Loucy (cell line): ENCODE results near the gene ANKS3.

Source experiments
- H2AFZ ChIP-seq: fragments of 200-600 bp; sonication (generic); 2 replicates; pipeline ENCODE4 v1.6.0; 2016; ENCODE audit warnings: antibody characterized with exemption, mild to moderate bottlenecking, low read length, moderate library complexity
- H3F3A ChIP-seq: fragments of 200-600 bp; 2 replicates; pipeline ENCODE4 v1.6.0; 2016; ENCODE audit warnings: antibody characterized with exemption, low read depth, mild to moderate bottlenecking
- H3K27me3 ChIP-seq: fragments of 200-600 bp; sonication (generic); 2 replicates; pipeline ENCODE4 v1.6.1; 2014; ENCODE audit warnings: low read length, mild to moderate bottlenecking; ENCODE audit not compliant: insufficient read depth, poor library complexity, severe bottlenecking
- H3K36me3 ChIP-seq: fragments of 200-600 bp; sonication (generic); 2 replicates; pipeline ENCODE4 v1.6.1; 2016; ENCODE audit warnings: low read length; ENCODE audit not compliant: insufficient read depth
- H3K4me1 ChIP-seq: fragments of 200-600 bp; sonication (generic); 2 replicates; pipeline ENCODE4 v1.5.1; 2014; ENCODE audit warnings: low read length, mild to moderate bottlenecking; ENCODE audit not compliant: insufficient read depth, poor library complexity, severe bottlenecking
- H3K4me2 ChIP-seq: fragments of 200-600 bp; sonication (generic); 2 replicates; pipeline ENCODE4 v1.6.0; 2014; ENCODE audit warnings: antibody characterized with exemption, low read length, low read depth, mild to moderate bottlenecking; ENCODE audit not compliant: poor library complexity, severe bottlenecking
- H3K4me3 ChIP-seq: fragments of 200-600 bp; sonication (generic); 2 replicates; pipeline ENCODE4 v1.5.1; 2014; ENCODE audit warnings: low read length, mild to moderate bottlenecking, mixed read lengths; ENCODE audit not compliant: poor library complexity, severe bottlenecking
- H3K79me2 ChIP-seq: fragments of 200-600 bp; sonication (generic); 2 replicates; pipeline ENCODE4 v1.6.1; 2014; ENCODE audit warnings: low read length; ENCODE audit not compliant: insufficient read depth
- H3K9ac ChIP-seq: fragments of 200-600 bp; sonication (generic); 2 replicates; pipeline ENCODE4 v1.6.0; 2014; ENCODE audit warnings: mild to moderate bottlenecking, low read depth, low read length, moderate library complexity; ENCODE audit not compliant: poor library complexity, severe bottlenecking
- H3K9me2 ChIP-seq: fragments of 200-600 bp; sonication (generic); replicated peaks from 2 replicates; pipeline ENCODE4 v1.6.1; 2016; ENCODE audit warnings: low read depth, low read length, mixed read lengths
- H3K9me3 ChIP-seq: fragments of 200-600 bp; sonication (generic); 2 replicates; pipeline ENCODE4 v1.6.1; 2014; ENCODE audit warnings: mild to moderate bottlenecking, antibody characterized with exemption, low read length, low read depth; ENCODE audit not compliant: insufficient read depth
- H4K20me1 ChIP-seq: fragments of 200-600 bp; sonication (generic); 2 replicates; pipeline ENCODE4 v1.6.0; 2014; ENCODE audit warnings: antibody characterized with exemption, low read length, mild to moderate bottlenecking; ENCODE audit not compliant: insufficient read depth, poor library complexity, severe bottlenecking
- CTCF ChIP-seq: fragments of 200-600 bp; sonication (generic); conservative IDR thresholded peaks from 2 replicates; pipeline ENCODE4 v1.5.1; 2014; ENCODE audit warnings: mild to moderate bottlenecking, antibody characterized with exemption, low read length
- EZH2phosphoT487 ChIP-seq: fragments of 200-600 bp; IDR thresholded peaks from 2 replicates; pipeline ENCODE4 v1.6.1; 2018; ENCODE audit warnings: antibody characterized with exemption, mild to moderate bottlenecking, moderate library complexity, borderline replicate concordance

Gene ANKS3

GRCh38 chr16:4693296-4693955 is 40.6 kb downstream of the ANKS3 start, which contains the start of gene NUDT16L1:
NUDT16L1 (plus strand) TSS chr16:4693562; CDS start chr16:4693727, 165 bp downstream.
- H3K4me3 ChIP-seq: peak within 1 kb of the TSS; percentile 77
- H4K20me1 ChIP-seq: no peaks in the 10 kb centered on the region
- H3F3A ChIP-seq: no peaks in the 10 kb centered on the region
- peak within 1 kb of the TSS; percentile 75 for H3K9ac ChIP-seq
- H3K4me2 ChIP-seq: peak within 1 kb of the TSS; percentile 76
- H3K36me3 ChIP-seq: no peaks in the 10 kb centered on the region
- TF ChIP-seq EZH2phosphoT487 (no peak), CTCF (no peak)
- peaks cover 5% of the 10 kb centered on the region; the same call in 1 of the 2 replicates for H3K79me2 ChIP-seq
- H3K9me2 ChIP-seq: no peaks in the 10 kb centered on the region
- H3K9me3 ChIP-seq: no peaks in the 10 kb centered on the region
- H3K27me3 ChIP-seq: no peaks in the 10 kb centered on the region
- peak within 1 kb of the TSS; percentile 78; the same call in 1 of the 2 replicates for H2AFZ ChIP-seq
- H3K4me1 ChIP-seq: no peaks in the 10 kb centered on the region

- peak overlapping the region; percentile 76 for H3K4me2 ChIP-seq
- no peaks in the 10 kb centered on the region for H3K36me3 ChIP-seq
- peak overlapping the region; percentile 73 for H3K4me3 ChIP-seq
- peak overlapping the region; percentile 78; the same call in 1 of the 2 replicates for H2AFZ ChIP-seq
- no peaks in the 10 kb centered on the region for H4K20me1 ChIP-seq
- H3K9ac ChIP-seq: peak overlapping the region; percentile 55
- peaks cover 5% of the 10 kb centered on the region; the same call in 1 of the 2 replicates for H3K79me2 ChIP-seq
- H3K9me3 ChIP-seq: no peaks in the 10 kb centered on the region
- H3K4me1 ChIP-seq: no peaks in the 10 kb centered on the region
- H3K9me2 ChIP-seq: no peaks in the 10 kb centered on the region
- H3F3A ChIP-seq: no peaks in the 10 kb centered on the region
- no peak for TF ChIP-seq CTCF
- TF ChIP-seq EZH2phosphoT487: no peak
- H3K27me3 ChIP-seq: no peaks in the 10 kb centered on the region
Observed at GRCh38 chr16:4692460-4693295, 41.4 kb downstream of the ANKS3 start.

GRCh38 chr16:4691666-4692412 is 42.2 kb downstream of the ANKS3 start:
- H4K20me1 ChIP-seq: no peaks in the 10 kb centered on the region
- no peak overlapping the region for H3K4me2 ChIP-seq
- no peak overlapping the region for H2AFZ ChIP-seq
- no peaks in the 10 kb centered on the region for H3K9me3 ChIP-seq
- H3F3A ChIP-seq: no peaks in the 10 kb centered on the region
- H3K79me2 ChIP-seq: peaks cover 5% of the 10 kb centered on the region; the same call in 1 of the 2 replicates
- H3K36me3 ChIP-seq: no peaks in the 10 kb centered on the region
- no peaks in the 10 kb centered on the region for H3K27me3 ChIP-seq
- no peak overlapping the region for H3K4me3 ChIP-seq
- no peak for TF ChIP-seq EZH2phosphoT487
- no peak for TF ChIP-seq CTCF
- no peaks in the 10 kb centered on the region for H3K9me2 ChIP-seq
- no peak overlapping the region for H3K9ac ChIP-seq
- no peaks in the 10 kb centered on the region for H3K4me1 ChIP-seq
